Tibial artery (tissue), 4 donors: ENCODE data around the gene KCTD12.
"Not testable (repeated sequence)": the region's sequence is repeated elsewhere in the genome, so short reads cannot be mapped to it uniquely, and the experiment has no call there.

Source experiments
- DNase-seq, 2 donors: peaks; one replicate each; pipeline ENCODE4 v3.0.0-alpha.2; 2019
- H3K27ac ChIP-seq, 2 donors: fragments of 200-600 bp; sonication (generic) in 1 of 2; 1 replicate in 1 of 2; 2 replicates in 1 of 2; pipeline ENCODE4 v1.5.1; 2018 to 2019; ENCODE audit warnings: mild to moderate bottlenecking in 1 of 2
- H3K27me3 ChIP-seq, 2 donors: fragments of 200-600 bp; sonication (generic) in 1 of 2; one replicate each; pipeline versions ENCODE4 v1.5.1 to v1.6.0; 2016 to 2019
- H3K36me3 ChIP-seq, 3 donors: fragments of 200-600 bp; sonication (generic) in 2 of 3; one replicate each; pipeline ENCODE4 v1.5.1; 2016 to 2019; ENCODE audit warnings: mild to moderate bottlenecking in 2 of 3
- H3K4me1 ChIP-seq, 4 donors: fragments of 200-600 bp; sonication (generic) in 2 of 4; 1 replicate in 3 of 4; 2 replicates in 1 of 4; pipeline ENCODE4 v1.5.1; 2016 to 2019
- H3K4me3 ChIP-seq, 2 donors: fragments of 200-600 bp; sonication (generic) in 1 of 2; 1 replicate in 1 of 2; 2 replicates in 1 of 2; pipeline ENCODE4 v1.5.1; 2018 to 2019; ENCODE audit warnings: mild to moderate bottlenecking in 2 of 2
- H3K9me3 ChIP-seq, 3 donors: fragments of 200-600 bp; sonication (generic) in 1 of 3; one replicate each; pipeline ENCODE4 v1.5.1; 2016 to 2019
- intact Hi-C: fragments of 100-400 bp; cut with DNase I; formaldehyde crosslinking; loops from one replicate; pipeline ENCODE4 v1.15.0; 2023; ENCODE audit warnings: low total_unique reads
- TF ChIP-seq, protein P1 (sequence below), 2 experiments: fragments of 200-600 bp in 1 of 2; fragments of 450-650 bp in 1 of 2; IDR thresholded peaks; one replicate each; pipeline ENCODE4 v1.5.1; 2017 to 2019; ENCODE audit warnings: antibody characterized with exemption in 2 of 2, mild to moderate bottlenecking in 1 of 2, moderate library complexity in 1 of 2

The KCTD12 gene

DNA sequence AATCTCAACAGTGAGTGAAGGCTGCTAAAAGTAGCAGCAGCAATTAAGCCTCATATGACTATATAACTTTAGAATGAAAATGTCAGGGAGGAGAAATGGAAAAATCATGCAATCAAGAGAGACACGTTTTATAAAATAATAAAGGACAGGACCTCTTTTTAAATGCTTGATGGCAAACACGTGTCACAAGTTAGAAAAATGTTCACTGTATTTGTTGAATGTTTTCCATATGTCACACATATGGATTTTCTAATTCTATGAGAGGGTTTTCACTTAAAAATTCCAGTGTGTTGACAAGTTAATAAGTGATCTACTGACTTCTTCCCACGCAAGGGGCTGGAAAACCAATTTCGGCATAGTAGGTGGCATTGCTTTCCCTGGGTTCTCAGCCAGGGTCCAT, 27.7 kb upstream of the KCTD12 start:
- no peaks in the 10 kb centered on the region for H3K36me3 ChIP-seq
- no peak overlapping the region for H3K4me3 ChIP-seq
- H3K9me3 ChIP-seq = no peaks in the 10 kb centered on the region
- H3K4me1 ChIP-seq = peaks cover 0 to 16% (median 6%) of the 10 kb centered on the region in 4 donors
- intact Hi-C loops = no loop called here
- TF ChIP-seq, protein P1, sequence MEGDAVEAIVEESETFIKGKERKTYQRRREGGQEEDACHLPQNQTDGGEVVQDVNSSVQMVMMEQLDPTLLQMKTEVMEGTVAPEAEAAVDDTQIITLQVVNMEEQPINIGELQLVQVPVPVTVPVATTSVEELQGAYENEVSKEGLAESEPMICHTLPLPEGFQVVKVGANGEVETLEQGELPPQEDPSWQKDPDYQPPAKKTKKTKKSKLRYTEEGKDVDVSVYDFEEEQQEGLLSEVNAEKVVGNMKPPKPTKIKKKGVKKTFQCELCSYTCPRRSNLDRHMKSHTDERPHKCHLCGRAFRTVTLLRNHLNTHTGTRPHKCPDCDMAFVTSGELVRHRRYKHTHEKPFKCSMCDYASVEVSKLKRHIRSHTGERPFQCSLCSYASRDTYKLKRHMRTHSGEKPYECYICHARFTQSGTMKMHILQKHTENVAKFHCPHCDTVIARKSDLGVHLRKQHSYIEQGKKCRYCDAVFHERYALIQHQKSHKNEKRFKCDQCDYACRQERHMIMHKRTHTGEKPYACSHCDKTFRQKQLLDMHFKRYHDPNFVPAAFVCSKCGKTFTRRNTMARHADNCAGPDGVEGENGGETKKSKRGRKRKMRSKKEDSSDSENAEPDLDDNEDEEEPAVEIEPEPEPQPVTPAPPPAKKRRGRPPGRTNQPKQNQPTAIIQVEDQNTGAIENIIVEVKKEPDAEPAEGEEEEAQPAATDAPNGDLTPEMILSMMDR (IDR thresholded peaks at IDR 0.05) = no peak
- H3K27ac ChIP-seq = no peak overlapping the region
- H3K27me3 ChIP-seq = no peaks in the 10 kb centered on the region
- no peak for DNase-seq

DNA sequence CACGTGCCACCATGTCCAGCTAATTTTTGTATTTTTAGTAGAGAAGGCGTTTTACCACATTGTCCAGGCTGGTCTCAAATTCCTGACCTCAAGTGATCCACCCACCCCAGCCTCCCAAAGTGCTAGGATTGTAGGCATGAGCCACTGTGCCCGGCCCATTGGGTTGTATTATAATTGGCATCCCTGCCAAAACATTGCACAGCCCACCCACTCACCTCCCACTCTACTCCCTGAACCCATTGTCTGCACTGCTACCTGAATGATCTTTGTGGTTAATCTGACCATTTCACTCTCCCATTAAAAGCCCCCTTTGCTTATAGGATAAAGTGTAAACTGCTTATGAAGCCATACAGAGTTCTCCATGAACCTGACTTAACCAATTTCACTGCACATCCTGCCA, 26.3 kb upstream of the KCTD12 start:
- H3K36me3 ChIP-seq = no peaks in the 10 kb centered on the region
- no peaks in the 10 kb centered on the region for H3K9me3 ChIP-seq
- H3K27me3 ChIP-seq = no peaks in the 10 kb centered on the region
- no peak overlapping the region for H3K27ac ChIP-seq
- H3K4me3 ChIP-seq = no peak overlapping the region
- TF ChIP-seq, protein P1 (IDR thresholded peaks at IDR 0.05) = no peak
- no peak for DNase-seq
- peaks cover 0 to 8% (median 4%) of the 10 kb centered on the region in 4 donors for H3K4me1 ChIP-seq
- intact Hi-C loops = no loop called here

DNA sequence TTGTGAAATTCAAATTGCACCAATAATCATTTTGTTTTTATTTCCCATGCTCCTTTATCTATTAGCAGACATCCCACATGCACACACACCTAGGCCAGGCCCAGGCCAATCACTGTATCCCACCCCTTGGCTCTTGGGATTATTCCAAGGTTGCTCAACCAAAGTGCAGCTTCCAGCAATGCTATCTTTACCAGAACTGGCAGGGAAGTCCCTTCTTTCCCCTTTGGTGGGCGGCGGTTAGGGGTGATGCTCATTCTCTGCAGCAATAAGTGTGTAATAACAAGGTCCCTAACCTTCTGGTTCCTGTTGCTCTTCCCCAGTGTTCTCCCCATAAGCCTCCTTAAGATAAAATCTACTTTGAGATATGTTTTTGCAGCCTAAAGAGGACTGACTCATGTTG, 18.3 kb upstream of the KCTD12 start:
- TF ChIP-seq, protein P1 (IDR thresholded peaks at IDR 0.05) = no peak
- Histone ChIP-seq H3K27ac (no peak overlapping the region), H3K9me3 (no peaks in the 10 kb centered on the region), H3K4me1 (no peaks in the 10 kb centered on the region), H3K4me3 (no peak overlapping the region), H3K27me3 (no peaks in the 10 kb centered on the region), H3K36me3 (no peaks in the 10 kb centered on the region)
- intact Hi-C loops = loop anchor here (5.0 to 10.0 kb wide), 2 partner anchors 440 to 1027 kb away; no protein-coding TSS in a partner anchor
- DNase-seq = no peak

DNA sequence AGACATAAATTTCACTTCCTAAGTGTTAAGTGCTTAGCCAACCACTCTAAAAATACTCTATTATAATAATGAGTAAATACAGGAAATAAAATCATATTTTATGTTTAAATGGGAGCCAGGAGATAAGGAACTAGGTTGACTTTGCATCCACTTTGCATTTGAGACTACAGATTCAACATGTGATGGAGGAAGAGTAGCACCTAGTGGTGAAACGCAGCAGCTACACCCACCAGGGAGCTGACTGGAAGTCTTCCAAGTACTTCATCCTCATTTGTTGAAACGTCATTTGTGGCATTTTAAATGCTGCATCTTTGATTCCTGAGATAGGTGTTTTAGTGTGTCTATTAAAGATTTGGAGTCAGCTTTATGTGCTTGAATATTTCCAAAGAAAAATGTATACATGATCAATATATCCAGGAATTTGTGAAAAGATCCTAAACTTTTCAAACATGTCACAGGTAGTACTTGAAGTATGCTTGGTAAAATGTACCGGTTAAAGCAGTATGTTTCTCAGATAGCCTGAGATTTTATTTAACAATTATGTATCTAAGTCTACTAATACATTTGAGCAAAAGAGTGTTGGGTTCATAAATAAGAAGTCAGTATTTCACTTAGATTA, 17.4 kb upstream of the KCTD12 start:
- H3K4me3 ChIP-seq = no peak overlapping the region
- no peaks in the 10 kb centered on the region for H3K4me1 ChIP-seq
- peaks cover 0 to 6% (median 0%) of the 10 kb centered on the region in 3 donors for H3K9me3 ChIP-seq
- H3K36me3 ChIP-seq = no peaks in the 10 kb centered on the region
- TF ChIP-seq, protein P1 (IDR thresholded peaks at IDR 0.05) = peak; percentile 85 to 97
- no peaks in the 10 kb centered on the region for H3K27me3 ChIP-seq
- H3K27ac ChIP-seq = no peak overlapping the region
- intact Hi-C loops = loop anchor here (5.0 to 10.0 kb wide), 2 partner anchors 439 to 1026 kb away; no protein-coding TSS in a partner anchor
- peak; percentile 69 to 80 for DNase-seq

DNA sequence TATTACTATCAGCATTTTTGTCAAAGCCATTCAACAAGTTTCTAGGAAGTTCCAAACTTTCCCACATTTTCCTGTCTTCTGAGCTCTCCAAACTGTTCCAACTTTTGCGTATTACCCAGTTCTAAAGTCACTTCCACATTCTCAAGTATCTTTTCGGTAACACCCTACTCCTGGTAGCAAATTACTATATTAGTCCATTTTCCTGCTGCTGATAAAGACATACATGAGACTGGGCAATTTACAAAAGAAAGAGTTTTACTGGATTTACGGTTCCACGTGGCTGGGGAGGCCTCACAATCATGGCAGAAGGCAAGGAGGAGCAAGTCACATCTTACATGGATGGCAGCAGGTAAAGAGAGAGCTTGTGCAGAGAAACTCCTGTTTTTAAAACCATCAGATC, 12.9 kb upstream of the KCTD12 start:
- H3K4me3 ChIP-seq, H3K36me3 ChIP-seq, intact Hi-C loops, H3K4me1 ChIP-seq, DNase-seq, H3K27me3 ChIP-seq, H3K27ac ChIP-seq, H3K9me3 ChIP-seq: not testable (repeated sequence)

DNA sequence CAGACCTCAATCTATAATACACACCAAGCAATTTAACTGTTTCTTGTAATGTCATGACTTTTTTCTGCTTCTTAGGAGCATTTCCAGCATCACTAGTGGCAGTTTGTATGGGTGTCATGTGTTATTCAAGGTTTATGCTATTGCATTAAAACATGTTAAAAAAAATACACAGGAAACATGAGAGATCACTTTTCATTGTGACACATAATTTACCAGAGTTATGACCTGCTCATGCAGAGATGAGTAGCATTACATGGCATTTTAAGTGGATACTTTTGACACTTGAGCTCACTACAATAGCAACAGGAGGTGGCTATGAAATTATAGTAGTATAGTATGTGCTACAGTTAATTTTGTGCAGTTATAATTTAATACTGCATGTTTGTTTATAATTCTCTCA, 11.0 kb upstream of the KCTD12 start:
- DNase-seq, H3K4me1 ChIP-seq, H3K36me3 ChIP-seq, H3K9me3 ChIP-seq, H3K27me3 ChIP-seq, H3K27ac ChIP-seq, intact Hi-C loops, H3K4me3 ChIP-seq: not testable (repeated sequence)
